Measurements from ENCODE around the gene COASY.
A peak's percentile ranks its signal among the peaks of the same experiment; 100 is the strongest.

Gene COASY

DNA sequence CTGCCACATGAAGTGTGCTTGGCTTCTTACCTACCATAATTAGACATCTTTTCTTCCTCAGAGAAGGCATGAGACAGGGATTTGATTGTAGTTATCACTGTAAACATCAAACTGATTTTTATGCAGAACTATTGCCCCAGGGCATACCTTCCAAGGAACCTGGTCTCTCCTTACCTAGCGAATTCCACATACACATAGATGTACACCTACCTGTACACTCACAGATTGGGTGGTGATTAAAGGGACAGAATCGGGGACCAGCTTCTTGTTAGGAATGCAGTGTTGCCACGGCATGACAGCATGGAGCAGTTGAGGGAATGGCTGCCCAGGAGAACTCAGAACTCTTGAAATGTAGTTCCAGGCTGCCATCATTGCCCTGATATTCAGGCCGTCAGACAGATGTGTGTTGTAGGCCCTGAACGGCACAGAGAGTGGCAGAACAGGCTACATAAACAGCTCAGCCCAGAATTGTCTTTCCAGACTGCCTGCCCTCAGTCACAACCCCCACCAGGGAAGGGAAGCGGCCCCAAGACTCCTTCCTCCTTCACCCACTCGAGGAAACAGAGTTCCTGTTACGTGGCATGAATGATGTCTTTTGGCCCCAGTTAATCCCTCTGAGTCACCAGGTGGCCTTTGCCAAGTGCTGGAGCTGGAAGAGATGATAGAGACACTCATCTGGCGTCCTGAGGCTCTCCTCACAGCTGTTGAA is 43.7 kb upstream of the COASY start:
- H3K4me3 ChIP-seq (ENCODE audit: low read depth, low read length): no peak overlapping the region
- TF ChIP-seq, protein P1, sequence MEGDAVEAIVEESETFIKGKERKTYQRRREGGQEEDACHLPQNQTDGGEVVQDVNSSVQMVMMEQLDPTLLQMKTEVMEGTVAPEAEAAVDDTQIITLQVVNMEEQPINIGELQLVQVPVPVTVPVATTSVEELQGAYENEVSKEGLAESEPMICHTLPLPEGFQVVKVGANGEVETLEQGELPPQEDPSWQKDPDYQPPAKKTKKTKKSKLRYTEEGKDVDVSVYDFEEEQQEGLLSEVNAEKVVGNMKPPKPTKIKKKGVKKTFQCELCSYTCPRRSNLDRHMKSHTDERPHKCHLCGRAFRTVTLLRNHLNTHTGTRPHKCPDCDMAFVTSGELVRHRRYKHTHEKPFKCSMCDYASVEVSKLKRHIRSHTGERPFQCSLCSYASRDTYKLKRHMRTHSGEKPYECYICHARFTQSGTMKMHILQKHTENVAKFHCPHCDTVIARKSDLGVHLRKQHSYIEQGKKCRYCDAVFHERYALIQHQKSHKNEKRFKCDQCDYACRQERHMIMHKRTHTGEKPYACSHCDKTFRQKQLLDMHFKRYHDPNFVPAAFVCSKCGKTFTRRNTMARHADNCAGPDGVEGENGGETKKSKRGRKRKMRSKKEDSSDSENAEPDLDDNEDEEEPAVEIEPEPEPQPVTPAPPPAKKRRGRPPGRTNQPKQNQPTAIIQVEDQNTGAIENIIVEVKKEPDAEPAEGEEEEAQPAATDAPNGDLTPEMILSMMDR (IDR thresholded peaks at IDR 0.05; ENCODE audit: borderline replicate concordance, insufficient read depth, low read depth, low read length): no peak

DNA sequence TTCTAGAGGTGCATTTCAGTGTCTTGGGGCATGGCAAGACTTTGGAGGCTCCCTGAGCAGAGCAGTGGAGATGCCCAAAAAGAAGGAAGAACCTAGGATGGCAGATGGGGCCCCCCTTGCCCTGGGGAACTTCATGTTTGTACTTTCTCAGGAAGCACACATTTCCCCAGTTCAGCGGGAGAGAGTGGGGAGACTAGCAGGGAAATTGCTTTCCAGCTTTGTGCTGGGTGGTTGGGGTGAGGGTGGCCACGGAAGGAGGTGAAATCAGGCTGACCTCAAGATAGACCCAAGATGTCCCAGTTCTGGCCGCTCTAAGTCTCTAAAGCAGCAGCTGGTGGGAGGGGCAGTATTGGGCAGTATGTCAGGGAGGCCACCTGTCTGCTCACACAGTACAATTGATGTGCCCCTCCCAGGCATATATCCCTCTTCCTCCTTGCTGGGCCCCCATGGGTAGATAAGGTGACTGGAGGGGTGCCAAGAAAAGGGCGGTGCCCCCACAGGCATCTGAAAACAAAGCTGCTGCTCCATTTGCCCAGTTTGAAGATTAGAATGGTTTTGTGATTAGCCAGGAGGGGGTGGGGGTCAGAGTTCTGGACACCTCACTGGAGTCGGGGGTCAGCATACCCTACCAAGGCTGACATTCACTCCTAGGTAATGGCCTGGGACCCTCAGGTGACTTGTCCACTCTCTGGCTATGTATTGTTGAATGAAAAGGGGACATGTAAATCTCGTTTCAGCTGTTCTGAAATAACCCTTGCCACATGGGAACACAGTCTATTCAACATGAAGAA is 43.0 kb upstream of the COASY start:
- TF ChIP-seq, protein P1 (IDR thresholded peaks at IDR 0.05; ENCODE audit: borderline replicate concordance, insufficient read depth, low read depth, low read length): no peak
- no peak overlapping the region for H3K4me3 ChIP-seq (ENCODE audit: low read depth, low read length)

DNA sequence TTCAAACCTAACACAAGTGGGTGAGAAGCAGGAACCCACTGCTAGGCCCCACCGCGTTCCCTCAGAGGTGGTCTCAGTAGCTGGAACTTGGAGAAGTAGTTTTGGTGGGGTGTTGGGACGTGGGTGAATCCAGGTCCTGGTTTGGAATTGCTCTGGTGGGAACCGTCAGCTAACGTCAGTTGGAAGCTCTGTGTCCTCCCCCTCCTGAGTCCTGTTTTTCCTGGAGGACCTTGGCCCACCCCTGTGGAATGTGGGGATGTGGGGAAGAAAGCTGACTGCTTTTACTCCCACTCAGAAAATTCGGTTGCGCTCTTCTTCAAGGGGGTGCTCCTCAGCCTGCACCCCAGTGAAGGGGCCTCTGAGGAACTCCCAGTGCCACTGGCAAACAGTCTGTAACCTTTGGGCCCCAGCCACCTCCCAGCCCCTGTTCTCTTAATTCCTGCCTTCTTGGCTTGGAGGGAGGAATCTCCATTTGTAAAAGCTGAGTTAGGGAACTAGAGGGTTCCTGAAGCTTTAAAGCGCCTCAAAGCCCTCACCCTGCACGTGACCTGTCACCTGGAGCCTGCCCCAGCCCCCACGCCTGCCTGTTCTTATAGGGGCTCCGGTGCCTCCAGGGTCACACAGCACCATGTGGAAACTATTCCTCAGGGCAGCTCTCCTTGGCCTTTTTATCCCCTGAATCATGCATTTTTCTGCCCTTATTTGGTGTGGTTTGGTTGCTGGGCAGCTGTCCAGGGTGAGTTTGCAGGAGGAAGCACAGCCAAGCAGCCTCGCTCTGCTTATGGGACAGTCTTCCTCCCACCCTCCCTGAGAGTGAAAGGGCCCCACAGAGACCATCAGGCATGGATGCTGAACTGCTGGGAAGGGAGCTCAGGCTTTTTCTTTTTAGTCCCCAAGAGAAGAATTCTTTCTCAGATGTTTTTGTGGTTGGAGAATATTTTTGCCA is 42.1 kb upstream of the COASY start:
- H3K4me3 ChIP-seq (ENCODE audit: low read depth, low read length): no peak overlapping the region
- TF ChIP-seq, protein P1 (IDR thresholded peaks at IDR 0.05; ENCODE audit: borderline replicate concordance, insufficient read depth, low read depth, low read length): no peak

DNA sequence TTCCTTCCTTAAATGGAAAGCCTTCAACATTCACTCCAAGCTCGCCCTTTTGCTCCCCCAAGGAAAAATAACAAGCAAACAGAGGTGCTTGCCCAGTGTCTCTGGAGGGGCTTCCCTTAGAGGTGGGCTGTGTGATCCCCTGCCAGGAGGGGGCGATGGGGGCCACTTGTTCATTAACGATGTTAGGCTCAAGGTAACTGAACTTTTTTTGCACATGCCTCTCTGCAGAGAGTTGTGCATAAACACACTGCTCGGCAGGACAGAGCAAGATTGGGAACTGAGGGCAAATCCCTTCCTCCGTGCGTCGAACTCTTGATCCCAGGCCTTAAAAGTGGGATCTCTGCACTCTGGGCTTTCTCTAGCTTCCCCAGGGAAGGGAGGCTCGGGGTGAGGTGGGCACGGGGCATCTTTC is 41.4 kb upstream of the COASY start:
- H3K4me3 ChIP-seq (ENCODE audit: low read depth, low read length): no peak overlapping the region
- TF ChIP-seq, protein P1 (IDR thresholded peaks at IDR 0.05; ENCODE audit: borderline replicate concordance, insufficient read depth, low read depth, low read length): peak; percentile 32; the same call in 1 of the 2 replicates

DNA sequence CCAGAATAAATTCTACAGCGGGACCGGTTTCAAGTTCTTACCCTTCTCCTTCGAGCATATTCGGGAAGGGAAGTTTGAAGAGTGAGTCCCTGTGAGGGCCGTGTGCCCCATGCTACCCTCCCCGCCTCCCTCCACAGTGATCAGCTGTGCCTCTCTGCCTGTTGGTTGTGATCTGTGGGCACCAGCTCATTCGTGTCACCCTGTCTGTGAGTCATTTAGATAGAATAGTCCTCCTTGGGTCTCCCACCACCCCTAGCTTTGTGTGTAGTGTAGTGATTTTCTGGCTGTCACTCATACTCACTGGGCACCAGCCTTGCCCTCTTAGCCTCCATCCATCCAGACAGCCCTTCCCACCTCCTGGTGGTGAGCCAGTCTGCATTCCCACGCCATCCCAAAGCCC is 40.9 kb upstream of the COASY start:
- H3K4me3 ChIP-seq (ENCODE audit: low read depth, low read length): no peak overlapping the region
- TF ChIP-seq, protein P1 (IDR thresholded peaks at IDR 0.05; ENCODE audit: borderline replicate concordance, insufficient read depth, low read depth, low read length): no peak

DNA sequence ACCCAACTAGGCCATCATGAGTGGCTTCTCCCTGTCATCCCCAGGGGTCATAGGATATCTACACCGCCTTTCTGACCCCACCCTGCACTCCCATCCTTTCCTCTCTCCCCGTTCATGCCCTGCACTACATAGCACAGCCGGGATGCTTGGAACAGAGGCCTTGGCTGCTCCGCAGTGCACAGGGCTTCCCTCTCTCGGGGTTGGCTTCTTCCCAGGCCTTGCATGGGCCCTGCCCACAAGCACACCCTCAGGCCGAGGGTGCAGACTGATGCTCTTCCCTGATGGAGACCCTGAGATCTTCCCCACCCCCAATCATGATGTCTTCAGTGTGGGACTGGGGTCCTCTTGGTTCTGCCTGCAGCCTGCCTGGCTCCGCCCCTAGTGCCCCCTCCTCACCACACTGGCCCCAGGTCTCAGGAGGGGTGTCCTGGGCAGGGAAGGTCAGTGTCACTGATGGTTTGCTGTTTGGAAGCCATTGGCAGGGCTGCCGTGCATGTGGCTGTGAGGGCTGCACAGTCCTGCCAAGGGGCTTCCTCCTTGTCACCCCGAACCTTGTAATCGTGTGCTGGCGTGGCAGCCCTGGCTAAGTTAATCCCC is 40.2 kb upstream of the COASY start:
- TF ChIP-seq, protein P1 (IDR thresholded peaks at IDR 0.05; ENCODE audit: borderline replicate concordance, insufficient read depth, low read depth, low read length): no peak
- no peak overlapping the region for H3K4me3 ChIP-seq (ENCODE audit: low read depth, low read length)

All from GM12875 (cell line).